ENCODE measurements around the gene OSBPL1A. TPM values are rescaled to one million over a fixed set of nuclear protein-coding genes. Genes with fewer than 3 reads are reported as not detected.
A peak's percentile ranks its signal among the peaks of the same experiment; 100 is the strongest.

The OSBPL1A gene
- total RNA-seq, 1 experiment from 2014 or later, result 53.1 TPM

DNA sequence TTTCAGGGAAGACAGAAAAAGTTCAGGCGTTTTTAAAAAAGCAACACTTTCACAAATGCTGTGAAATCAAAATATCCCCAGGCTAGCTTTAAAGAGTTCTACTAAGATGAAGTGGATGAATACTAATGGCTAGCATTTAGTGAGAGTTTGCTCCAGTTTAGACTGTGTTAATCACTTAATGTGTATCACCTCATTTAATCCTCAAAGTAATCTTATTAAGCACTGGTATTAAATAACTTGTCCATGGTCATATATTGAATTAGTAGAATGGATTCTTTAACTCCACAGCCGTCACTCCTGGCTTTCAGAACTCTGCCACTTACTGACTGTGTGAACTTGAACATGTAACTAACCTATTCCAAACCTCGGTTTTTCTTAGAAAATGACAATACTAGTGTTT is 192.7 kb downstream of the OSBPL1A start:
- ATAC-seq (no peak), DNase-seq (ENCODE audit: low spot score) (no peak)
- Mint-ChIP-seq H3K27ac (peak overlapping the region; percentile 40; the same call in 1 of the 2 replicates), H3K4me3 (no peak overlapping the region), H3K27me3 (ENCODE audit: low read depth) (no peaks in the 10 kb centered on the region), H3K4me1 (peaks cover 17% of the 10 kb centered on the region), H3K36me3 (0 out of 2 replicates have a peak, but pooled peaks cover 3% of the 10 kb centered on the region), H3K9me3 (no peaks in the 10 kb centered on the region)
- ChIA-PET POLR2A (no interaction called here), CTCF (interaction anchor here (0.6 to 2.1 kb wide), 2 partner anchors 28 to 107 kb away, joined by 3 to 12 read pairs; no protein-coding TSS in a partner anchor)
- TF ChIP-seq FOXK1 (CRISPR knock-in tag; IDR thresholded peaks at IDR 0.05), result no peak
- no peak for TF ChIP-seq GABPB1 (CRISPR knock-in tag; IDR thresholded peaks at IDR 0.05)
- TF ChIP-seq, protein P1, sequence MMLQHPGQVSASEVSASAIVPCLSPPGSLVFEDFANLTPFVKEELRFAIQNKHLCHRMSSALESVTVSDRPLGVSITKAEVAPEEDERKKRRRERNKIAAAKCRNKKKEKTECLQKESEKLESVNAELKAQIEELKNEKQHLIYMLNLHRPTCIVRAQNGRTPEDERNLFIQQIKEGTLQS (CRISPR knock-in tag; conservative IDR thresholded peaks at IDR 0.05), result no peak
- TF ChIP-seq, protein P2, sequence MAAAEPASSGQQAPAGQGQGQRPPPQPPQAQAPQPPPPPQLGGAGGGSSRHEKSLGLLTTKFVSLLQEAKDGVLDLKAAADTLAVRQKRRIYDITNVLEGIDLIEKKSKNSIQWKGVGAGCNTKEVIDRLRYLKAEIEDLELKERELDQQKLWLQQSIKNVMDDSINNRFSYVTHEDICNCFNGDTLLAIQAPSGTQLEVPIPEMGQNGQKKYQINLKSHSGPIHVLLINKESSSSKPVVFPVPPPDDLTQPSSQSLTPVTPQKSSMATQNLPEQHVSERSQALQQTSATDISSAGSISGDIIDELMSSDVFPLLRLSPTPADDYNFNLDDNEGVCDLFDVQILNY (CRISPR knock-in tag; IDR thresholded peaks at IDR 0.05), result no peak
- TF ChIP-seq, protein P3, sequence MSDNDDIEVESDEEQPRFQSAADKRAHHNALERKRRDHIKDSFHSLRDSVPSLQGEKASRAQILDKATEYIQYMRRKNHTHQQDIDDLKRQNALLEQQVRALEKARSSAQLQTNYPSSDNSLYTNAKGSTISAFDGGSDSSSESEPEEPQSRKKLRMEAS (CRISPR knock-in tag; IDR thresholded peaks at IDR 0.05), result no peak
- TF ChIP-seq, protein P4, sequence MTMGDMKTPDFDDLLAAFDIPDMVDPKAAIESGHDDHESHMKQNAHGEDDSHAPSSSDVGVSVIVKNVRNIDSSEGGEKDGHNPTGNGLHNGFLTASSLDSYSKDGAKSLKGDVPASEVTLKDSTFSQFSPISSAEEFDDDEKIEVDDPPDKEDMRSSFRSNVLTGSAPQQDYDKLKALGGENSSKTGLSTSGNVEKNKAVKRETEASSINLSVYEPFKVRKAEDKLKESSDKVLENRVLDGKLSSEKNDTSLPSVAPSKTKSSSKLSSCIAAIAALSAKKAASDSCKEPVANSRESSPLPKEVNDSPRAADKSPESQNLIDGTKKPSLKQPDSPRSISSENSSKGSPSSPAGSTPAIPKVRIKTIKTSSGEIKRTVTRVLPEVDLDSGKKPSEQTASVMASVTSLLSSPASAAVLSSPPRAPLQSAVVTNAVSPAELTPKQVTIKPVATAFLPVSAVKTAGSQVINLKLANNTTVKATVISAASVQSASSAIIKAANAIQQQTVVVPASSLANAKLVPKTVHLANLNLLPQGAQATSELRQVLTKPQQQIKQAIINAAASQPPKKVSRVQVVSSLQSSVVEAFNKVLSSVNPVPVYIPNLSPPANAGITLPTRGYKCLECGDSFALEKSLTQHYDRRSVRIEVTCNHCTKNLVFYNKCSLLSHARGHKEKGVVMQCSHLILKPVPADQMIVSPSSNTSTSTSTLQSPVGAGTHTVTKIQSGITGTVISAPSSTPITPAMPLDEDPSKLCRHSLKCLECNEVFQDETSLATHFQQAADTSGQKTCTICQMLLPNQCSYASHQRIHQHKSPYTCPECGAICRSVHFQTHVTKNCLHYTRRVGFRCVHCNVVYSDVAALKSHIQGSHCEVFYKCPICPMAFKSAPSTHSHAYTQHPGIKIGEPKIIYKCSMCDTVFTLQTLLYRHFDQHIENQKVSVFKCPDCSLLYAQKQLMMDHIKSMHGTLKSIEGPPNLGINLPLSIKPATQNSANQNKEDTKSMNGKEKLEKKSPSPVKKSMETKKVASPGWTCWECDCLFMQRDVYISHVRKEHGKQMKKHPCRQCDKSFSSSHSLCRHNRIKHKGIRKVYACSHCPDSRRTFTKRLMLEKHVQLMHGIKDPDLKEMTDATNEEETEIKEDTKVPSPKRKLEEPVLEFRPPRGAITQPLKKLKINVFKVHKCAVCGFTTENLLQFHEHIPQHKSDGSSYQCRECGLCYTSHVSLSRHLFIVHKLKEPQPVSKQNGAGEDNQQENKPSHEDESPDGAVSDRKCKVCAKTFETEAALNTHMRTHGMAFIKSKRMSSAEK (CRISPR knock-in tag; IDR thresholded peaks at IDR 0.05; ENCODE audit: borderline replicate concordance), result no peak
- TF ChIP-seq, protein P5, sequence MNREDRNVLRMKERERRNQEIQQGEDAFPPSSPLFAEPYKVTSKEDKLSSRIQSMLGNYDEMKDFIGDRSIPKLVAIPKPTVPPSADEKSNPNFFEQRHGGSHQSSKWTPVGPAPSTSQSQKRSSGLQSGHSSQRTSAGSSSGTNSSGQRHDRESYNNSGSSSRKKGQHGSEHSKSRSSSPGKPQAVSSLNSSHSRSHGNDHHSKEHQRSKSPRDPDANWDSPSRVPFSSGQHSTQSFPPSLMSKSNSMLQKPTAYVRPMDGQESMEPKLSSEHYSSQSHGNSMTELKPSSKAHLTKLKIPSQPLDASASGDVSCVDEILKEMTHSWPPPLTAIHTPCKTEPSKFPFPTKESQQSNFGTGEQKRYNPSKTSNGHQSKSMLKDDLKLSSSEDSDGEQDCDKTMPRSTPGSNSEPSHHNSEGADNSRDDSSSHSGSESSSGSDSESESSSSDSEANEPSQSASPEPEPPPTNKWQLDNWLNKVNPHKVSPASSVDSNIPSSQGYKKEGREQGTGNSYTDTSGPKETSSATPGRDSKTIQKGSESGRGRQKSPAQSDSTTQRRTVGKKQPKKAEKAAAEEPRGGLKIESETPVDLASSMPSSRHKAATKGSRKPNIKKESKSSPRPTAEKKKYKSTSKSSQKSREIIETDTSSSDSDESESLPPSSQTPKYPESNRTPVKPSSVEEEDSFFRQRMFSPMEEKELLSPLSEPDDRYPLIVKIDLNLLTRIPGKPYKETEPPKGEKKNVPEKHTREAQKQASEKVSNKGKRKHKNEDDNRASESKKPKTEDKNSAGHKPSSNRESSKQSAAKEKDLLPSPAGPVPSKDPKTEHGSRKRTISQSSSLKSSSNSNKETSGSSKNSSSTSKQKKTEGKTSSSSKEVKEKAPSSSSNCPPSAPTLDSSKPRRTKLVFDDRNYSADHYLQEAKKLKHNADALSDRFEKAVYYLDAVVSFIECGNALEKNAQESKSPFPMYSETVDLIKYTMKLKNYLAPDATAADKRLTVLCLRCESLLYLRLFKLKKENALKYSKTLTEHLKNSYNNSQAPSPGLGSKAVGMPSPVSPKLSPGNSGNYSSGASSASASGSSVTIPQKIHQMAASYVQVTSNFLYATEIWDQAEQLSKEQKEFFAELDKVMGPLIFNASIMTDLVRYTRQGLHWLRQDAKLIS (CRISPR knock-in tag; IDR thresholded peaks at IDR 0.05; ENCODE audit: borderline replicate concordance), result no peak
- no peak for TF ChIP-seq CREM (CRISPR knock-in tag; IDR thresholded peaks at IDR 0.05)
- TF ChIP-seq, protein P6, sequence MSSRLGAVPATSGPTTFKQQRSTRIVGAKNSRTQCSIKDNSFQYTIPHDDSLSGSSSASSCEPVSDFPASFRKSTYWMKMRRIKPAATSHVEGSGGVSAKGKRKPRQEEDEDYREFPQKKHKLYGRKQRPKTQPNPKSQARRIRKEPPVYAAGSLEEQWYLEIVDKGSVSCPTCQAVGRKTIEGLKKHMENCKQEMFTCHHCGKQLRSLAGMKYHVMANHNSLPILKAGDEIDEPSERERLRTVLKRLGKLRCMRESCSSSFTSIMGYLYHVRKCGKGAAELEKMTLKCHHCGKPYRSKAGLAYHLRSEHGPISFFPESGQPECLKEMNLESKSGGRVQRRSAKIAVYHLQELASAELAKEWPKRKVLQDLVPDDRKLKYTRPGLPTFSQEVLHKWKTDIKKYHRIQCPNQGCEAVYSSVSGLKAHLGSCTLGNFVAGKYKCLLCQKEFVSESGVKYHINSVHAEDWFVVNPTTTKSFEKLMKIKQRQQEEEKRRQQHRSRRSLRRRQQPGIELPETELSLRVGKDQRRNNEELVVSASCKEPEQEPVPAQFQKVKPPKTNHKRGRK (CRISPR knock-in tag; IDR thresholded peaks at IDR 0.05; ENCODE audit: borderline replicate concordance), result no peak

DNA sequence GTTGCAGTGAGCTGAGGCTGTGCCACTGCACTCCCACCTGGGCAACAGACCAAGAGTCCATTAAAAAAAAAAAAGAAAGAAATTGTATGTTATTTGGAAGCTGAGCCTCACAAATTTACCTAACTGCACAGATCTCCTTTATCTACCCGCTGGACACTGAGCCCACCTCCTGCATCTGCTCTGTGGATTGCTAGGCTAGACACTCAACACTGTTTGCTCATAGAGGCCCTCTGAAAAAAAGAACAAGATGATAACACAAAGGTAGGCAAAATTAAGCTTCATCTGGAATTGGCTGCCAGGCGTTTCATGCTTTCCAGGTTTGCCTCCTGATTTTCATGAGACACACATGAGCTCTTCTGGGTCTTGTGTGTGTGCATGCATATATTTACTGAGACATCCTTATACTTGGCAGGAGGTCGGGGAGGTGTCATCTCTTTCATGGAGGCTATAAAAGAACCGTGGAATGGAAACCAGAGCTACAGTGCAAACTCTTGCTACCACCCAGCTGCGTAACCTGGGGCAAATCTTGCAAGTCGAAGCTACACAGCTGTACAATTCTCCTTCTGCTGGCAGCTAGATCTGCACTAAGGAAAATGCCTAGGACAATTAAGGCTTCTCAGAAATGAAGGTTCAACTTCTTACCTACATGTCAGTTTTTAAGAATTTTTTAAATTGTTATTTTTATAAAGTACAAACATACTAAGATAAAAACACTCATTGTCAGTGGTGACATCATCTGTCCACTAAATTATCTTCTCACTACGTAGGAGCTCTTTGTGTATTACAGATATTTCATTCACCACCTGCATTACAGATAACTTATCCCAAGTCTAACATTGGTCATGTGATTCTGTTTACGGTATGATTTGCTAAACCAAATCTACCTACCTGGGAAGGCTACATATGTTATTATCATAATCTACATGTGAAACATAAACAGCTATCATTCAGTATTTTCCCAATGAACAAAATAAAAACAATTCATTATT is 195.6 kb downstream of the OSBPL1A start:
- 0 out of 2 replicates have a peak, but pooled peaks cover 2% of the 10 kb centered on the region for H3K4me1 Mint-ChIP-seq
- ChIA-PET POLR2A (interaction anchor here (0.5 to 0.8 kb wide), 2 partner anchors 18 to 246 kb away, joined by 3 read pairs; no protein-coding TSS in a partner anchor), CTCF (interaction anchor here (1.6 to 2.0 kb wide), 2 partner anchors 25 to 287 kb away, joined by 4 to 8 read pairs; no protein-coding TSS in a partner anchor)
- no peak overlapping the region for H3K4me3 Mint-ChIP-seq
- no peak for ATAC-seq
- H3K27me3 Mint-ChIP-seq (ENCODE audit: low read depth), result no peaks in the 10 kb centered on the region
- H3K36me3 Mint-ChIP-seq, result no peaks in the 10 kb centered on the region
- no peak overlapping the region for H3K27ac Mint-ChIP-seq
- no peaks in the 10 kb centered on the region for H3K9me3 Mint-ChIP-seq
- no peak for DNase-seq (ENCODE audit: low spot score)
- TF ChIP-seq, protein P7, sequence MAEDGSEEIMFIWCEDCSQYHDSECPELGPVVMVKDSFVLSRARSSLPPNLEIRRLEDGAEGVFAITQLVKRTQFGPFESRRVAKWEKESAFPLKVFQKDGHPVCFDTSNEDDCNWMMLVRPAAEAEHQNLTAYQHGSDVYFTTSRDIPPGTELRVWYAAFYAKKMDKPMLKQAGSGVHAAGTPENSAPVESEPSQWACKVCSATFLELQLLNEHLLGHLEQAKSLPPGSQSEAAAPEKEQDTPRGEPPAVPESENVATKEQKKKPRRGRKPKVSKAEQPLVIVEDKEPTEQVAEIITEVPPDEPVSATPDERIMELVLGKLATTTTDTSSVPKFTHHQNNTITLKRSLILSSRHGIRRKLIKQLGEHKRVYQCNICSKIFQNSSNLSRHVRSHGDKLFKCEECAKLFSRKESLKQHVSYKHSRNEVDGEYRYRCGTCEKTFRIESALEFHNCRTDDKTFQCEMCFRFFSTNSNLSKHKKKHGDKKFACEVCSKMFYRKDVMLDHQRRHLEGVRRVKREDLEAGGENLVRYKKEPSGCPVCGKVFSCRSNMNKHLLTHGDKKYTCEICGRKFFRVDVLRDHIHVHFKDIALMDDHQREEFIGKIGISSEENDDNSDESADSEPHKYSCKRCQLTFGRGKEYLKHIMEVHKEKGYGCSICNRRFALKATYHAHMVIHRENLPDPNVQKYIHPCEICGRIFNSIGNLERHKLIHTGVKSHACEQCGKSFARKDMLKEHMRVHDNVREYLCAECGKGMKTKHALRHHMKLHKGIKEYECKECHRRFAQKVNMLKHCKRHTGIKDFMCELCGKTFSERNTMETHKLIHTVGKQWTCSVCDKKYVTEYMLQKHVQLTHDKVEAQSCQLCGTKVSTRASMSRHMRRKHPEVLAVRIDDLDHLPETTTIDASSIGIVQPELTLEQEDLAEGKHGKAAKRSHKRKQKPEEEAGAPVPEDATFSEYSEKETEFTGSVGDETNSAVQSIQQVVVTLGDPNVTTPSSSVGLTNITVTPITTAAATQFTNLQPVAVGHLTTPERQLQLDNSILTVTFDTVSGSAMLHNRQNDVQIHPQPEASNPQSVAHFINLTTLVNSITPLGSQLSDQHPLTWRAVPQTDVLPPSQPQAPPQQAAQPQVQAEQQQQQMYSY (CRISPR knock-in tag; IDR thresholded peaks at IDR 0.05), result no peak
- TF ChIP-seq ZNF138 (CRISPR knock-in tag; conservative IDR thresholded peaks at IDR 0.05), result no peak
- TF ChIP-seq, protein P8, sequence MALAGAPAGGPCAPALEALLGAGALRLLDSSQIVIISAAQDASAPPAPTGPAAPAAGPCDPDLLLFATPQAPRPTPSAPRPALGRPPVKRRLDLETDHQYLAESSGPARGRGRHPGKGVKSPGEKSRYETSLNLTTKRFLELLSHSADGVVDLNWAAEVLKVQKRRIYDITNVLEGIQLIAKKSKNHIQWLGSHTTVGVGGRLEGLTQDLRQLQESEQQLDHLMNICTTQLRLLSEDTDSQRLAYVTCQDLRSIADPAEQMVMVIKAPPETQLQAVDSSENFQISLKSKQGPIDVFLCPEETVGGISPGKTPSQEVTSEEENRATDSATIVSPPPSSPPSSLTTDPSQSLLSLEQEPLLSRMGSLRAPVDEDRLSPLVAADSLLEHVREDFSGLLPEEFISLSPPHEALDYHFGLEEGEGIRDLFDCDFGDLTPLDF (CRISPR knock-in tag; IDR thresholded peaks at IDR 0.05), result no peak

Measured in WTC11 (cell line).